GM19452 (cell line): ENCODE measurements around the gene CT45A2.
"Not testable (repeated sequence)": the region's sequence is repeated elsewhere in the genome, so short reads cannot be mapped to it uniquely, and the experiment has no call there.

Experiments
- ATAC-seq: cut with Tn5 transposase; IDR thresholded peaks from one replicate; pipeline ENCODE4 v1.9.1; 2021; ENCODE audit not compliant: unreplicated experiment

Gene CT45A2

GRCh38 chrX:135819912-135820311, at the start of gene CT45A2:
TSS of gene CT45A2 (minus strand) at chrX:135820012. CDS start at chrX:135816265, 3,747 bp downstream.
- not testable (repeated sequence) for ATAC-seq

GRCh38 chrX:135854438-135854837, 34.6 kb upstream of the CT45A2 start, which contains the start of gene CT45A8:
TSS of gene CT45A8 (minus strand) at chrX:135854538. CDS start at chrX:135850783, 3,755 bp downstream.
- ATAC-seq = not testable (repeated sequence)

- not testable (repeated sequence) for ATAC-seq
Measured at GRCh38 chrX:135837180-135837579, 17.4 kb upstream of the CT45A2 start, which contains the start of gene CT45A7. TSS of gene CT45A7 (minus strand) at chrX:135837280. CDS start at chrX:135833533, 3,747 bp downstream.

GRCh38 chrX:135802687-135803086, 17.1 kb downstream of the CT45A2 start, which contains the start of gene CT45A6:
TSS of gene CT45A6 (minus strand) at chrX:135802787. CDS start at chrX:135798993, 3,794 bp downstream.
- ATAC-seq = not testable (repeated sequence)

- ATAC-seq = not testable (repeated sequence)
Measured at GRCh38 chrX:135785403-135785802, 34.4 kb downstream of the CT45A2 start, which contains the start of gene CT45A5. TSS of gene CT45A5 (minus strand) at chrX:135785503. CDS start at chrX:135781729, 3,774 bp downstream.

- ATAC-seq = not testable (repeated sequence)
Measured at GRCh38 chrX:135768091-135768490, 51.7 kb downstream of the CT45A2 start, which contains the start of gene CT45A3. TSS of gene CT45A3 (minus strand) at chrX:135768191. CDS start at chrX:135764444, 3,747 bp downstream.
